ENCODE results near the gene TMTC2. TPM values are rescaled to one million over a fixed set of nuclear protein-coding genes. Genes with fewer than 3 reads are reported as not detected.

The TMTC2 gene
- total RNA-seq, 2 donors from 2014 or later = 2.9 to 3.2 TPM

GRCh38 chr12:82781309-82781997, 94.7 kb downstream of the TMTC2 start:
- Histone ChIP-seq H3K4me3 (no peak overlapping the region), H3K27ac (no peak overlapping the region), H3K4me1 (no peaks in the 10 kb centered on the region), H3K27me3 (no peaks in the 10 kb centered on the region), H3K36me3 (no peaks in the 10 kb centered on the region), H3K9me3 (no peaks in the 10 kb centered on the region)
- no peak for TF ChIP-seq CTCF (IDR thresholded peaks at IDR 0.05)
- no peak for DNase-seq (ENCODE audit: low spot score)

GRCh38 chr12:82783435-82783834, 96.7 kb downstream of the TMTC2 start:
- no peak for TF ChIP-seq CTCF (IDR thresholded peaks at IDR 0.05)
- no peak for DNase-seq (ENCODE audit: low spot score)
- H3K9me3 ChIP-seq = no peaks in the 10 kb centered on the region
- H3K27ac ChIP-seq = no peak overlapping the region
- H3K4me1 ChIP-seq = no peaks in the 10 kb centered on the region
- no peak overlapping the region for H3K4me3 ChIP-seq
- H3K36me3 ChIP-seq = no peaks in the 10 kb centered on the region
- no peaks in the 10 kb centered on the region for H3K27me3 ChIP-seq

DNA sequence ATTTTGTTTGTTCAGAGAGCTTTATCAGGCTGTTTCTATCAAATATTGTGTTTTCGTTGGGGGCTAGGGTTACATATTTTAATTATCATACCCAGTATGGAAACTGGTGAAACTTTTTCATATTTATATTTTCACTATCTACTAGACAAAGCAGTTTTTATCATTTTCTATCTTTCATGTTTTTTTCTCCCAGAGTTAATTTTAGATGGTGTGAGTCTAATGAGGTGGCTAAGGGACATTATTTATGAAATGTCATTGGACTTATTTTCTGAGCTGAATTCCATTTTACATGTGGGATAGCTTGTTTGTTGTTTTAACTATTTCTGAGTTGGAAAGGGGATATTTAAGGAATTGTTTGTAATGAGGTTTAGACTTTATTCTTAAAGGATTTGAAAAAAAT, 100.3 kb downstream of the TMTC2 start:
- Histone ChIP-seq H3K36me3 (no peaks in the 10 kb centered on the region), H3K27me3 (no peaks in the 10 kb centered on the region), H3K4me3 (no peak overlapping the region), H3K27ac (no peak overlapping the region), H3K4me1 (no peaks in the 10 kb centered on the region), H3K9me3 (no peaks in the 10 kb centered on the region)
- no peak for TF ChIP-seq CTCF (IDR thresholded peaks at IDR 0.05)
- no peak for DNase-seq (ENCODE audit: low spot score)

- H3K9me3 ChIP-seq = no peaks in the 10 kb centered on the region
These were observed 101.9 kb downstream of the TMTC2 start for GRCh38 chr12:82788594-82788993.

DNA sequence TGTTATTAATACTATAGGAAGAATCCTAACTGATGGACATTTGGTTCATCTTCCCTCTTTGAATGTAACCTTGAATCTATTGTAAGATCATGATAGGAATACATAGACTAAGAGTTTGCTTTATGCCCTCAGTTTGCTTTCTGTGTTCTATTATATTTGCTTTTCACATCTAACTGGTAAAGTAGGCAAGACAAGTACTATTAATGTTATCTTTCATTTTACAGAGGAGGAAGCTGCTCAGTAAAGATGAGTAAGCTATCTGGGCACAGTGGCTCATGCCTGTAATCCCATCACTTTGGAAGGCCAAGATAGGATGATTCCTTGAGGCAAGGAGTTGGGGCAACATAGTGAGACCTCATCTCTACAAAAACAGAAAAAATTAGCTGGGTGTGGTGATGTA, 103.0 kb downstream of the TMTC2 start:
- Histone ChIP-seq H3K4me3 (no peak overlapping the region), H3K36me3 (no peaks in the 10 kb centered on the region), H3K27ac (no peak overlapping the region), H3K4me1 (no peaks in the 10 kb centered on the region), H3K9me3 (no peaks in the 10 kb centered on the region), H3K27me3 (no peaks in the 10 kb centered on the region)
- DNase-seq (ENCODE audit: low spot score) = no peak
- TF ChIP-seq CTCF (IDR thresholded peaks at IDR 0.05) = no peak

More at GRCh38 chr12:82788594-82788993, 101.9 kb downstream of the TMTC2 start:
- H3K27ac ChIP-seq = no peak overlapping the region
- no peak overlapping the region for H3K4me3 ChIP-seq
- H3K27me3 ChIP-seq = no peaks in the 10 kb centered on the region
- no peaks in the 10 kb centered on the region for H3K36me3 ChIP-seq
- DNase-seq (ENCODE audit: low spot score) = no peak
- no peaks in the 10 kb centered on the region for H3K4me1 ChIP-seq
- TF ChIP-seq CTCF (IDR thresholded peaks at IDR 0.05) = no peak

DNA sequence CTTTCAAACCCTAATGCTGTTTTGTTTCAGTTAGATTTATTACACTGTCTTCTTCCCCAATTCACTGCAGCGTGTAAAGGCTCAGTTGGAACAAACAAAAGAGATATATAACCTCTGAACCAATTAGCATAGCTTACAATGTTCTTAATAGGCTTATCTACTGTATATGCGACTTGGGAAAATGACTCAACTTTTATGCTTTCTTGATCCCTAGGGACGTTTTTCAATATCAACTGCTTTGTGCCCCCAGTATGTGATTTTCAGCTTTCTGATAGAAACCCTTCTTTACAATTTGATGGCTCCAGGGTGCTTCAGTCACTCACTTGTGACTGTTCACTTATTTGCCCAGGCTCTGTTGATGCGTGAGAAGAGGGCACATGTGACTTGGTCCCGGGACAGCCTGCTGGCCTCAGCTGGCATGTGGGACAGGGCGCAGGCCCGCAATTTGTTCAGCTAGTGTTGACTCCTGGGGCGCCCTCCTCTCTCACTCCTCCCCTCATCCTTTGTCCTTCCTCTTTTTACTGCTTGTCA, 107.1 kb downstream of the TMTC2 start:
- DNase-seq (ENCODE audit: low spot score) = no peak
- H3K36me3 ChIP-seq = no peaks in the 10 kb centered on the region
- H3K9me3 ChIP-seq = no peaks in the 10 kb centered on the region
- TF ChIP-seq CTCF (IDR thresholded peaks at IDR 0.05) = no peak
- H3K4me3 ChIP-seq = no peak overlapping the region
- no peaks in the 10 kb centered on the region for H3K4me1 ChIP-seq
- no peaks in the 10 kb centered on the region for H3K27me3 ChIP-seq
- H3K27ac ChIP-seq = no peak overlapping the region
